HepG2 (cell line): ENCODE data around the gene PRKCD. TPM values are rescaled to one million over a fixed set of nuclear protein-coding genes. Genes with fewer than 3 reads are reported as not detected.

Experiments
- CEBPG ChIP-seq: IDR thresholded peaks from 2 replicates; pipeline ENCODE4 v1.6.1; 2016
- MTERF4 ChIP-seq: sonication (generic); formaldehyde crosslinking; IDR thresholded peaks from 2 replicates; pipeline ENCODE4 v1.8.0; 2023; ENCODE audit warnings: mild to moderate bottlenecking, missing genetic modification reagents
- NONO ChIP-seq, 2 experiments: fragments of 450-650 bp in 1 of 2; sonication (generic) in 1 of 2; formaldehyde crosslinking in 1 of 2; IDR thresholded peaks in 1 of 2; conservative IDR thresholded peaks in 1 of 2; 2 replicates each; pipeline versions ENCODE4 v1.6.1 to v1.8.0; 2017 to 2022; ENCODE audit warnings: mild to moderate bottlenecking in 1 of 2, missing genetic modification reagents in 1 of 2, moderate library complexity in 1 of 2
- RBFOX2 ChIP-seq: fragments of 200-400 bp; formaldehyde crosslinking; IDR thresholded peaks from 2 replicates; pipeline ENCODE4 v1.6.1; 2017; ENCODE audit warnings: low read depth, mild to moderate bottlenecking, low read length
- SOX5 ChIP-seq: IDR thresholded peaks from 2 replicates; pipeline ENCODE4 v1.6.1; 2016; ENCODE audit warnings: borderline replicate concordance
- TAF15 ChIP-seq: fragments of 200-400 bp; formaldehyde crosslinking; IDR thresholded peaks from one replicate; pipeline ENCODE4 v1.6.1; 2018; ENCODE audit warnings: mild to moderate bottlenecking, low read depth, low read length; ENCODE audit not compliant: poor library complexity, severe bottlenecking
- TOPORS ChIP-seq: sonication (generic); formaldehyde crosslinking; IDR thresholded peaks from 2 replicates; pipeline ENCODE4 v1.8.0; 2023; ENCODE audit warnings: mild to moderate bottlenecking, missing genetic modification reagents
- ZBTB33 ChIP-seq: sonication (generic); formaldehyde crosslinking; IDR thresholded peaks from 2 replicates; pipeline ENCODE4 v1.4.0; 2020; ENCODE audit warnings: missing genetic modification reagents
- ZFX ChIP-seq: sonication (generic); formaldehyde crosslinking; IDR thresholded peaks from 2 replicates; pipeline ENCODE4 v1.4.0; 2020; ENCODE audit warnings: mild to moderate bottlenecking, low read depth, missing genetic modification reagents, moderate library complexity
- ZFY ChIP-seq: sonication (generic); formaldehyde crosslinking; IDR thresholded peaks from 2 replicates; pipeline ENCODE4 v1.4.0; 2020; ENCODE audit warnings: missing genetic modification reagents
- ZNF414 ChIP-seq: sonication (generic); formaldehyde crosslinking; IDR thresholded peaks from 2 replicates; pipeline ENCODE4 v1.5.0; 2020; ENCODE audit warnings: missing genetic modification reagents
- ZNF557 ChIP-seq: sonication (generic); formaldehyde crosslinking; IDR thresholded peaks from 2 replicates; pipeline ENCODE4 v1.4.0; 2020; ENCODE audit warnings: missing genetic modification reagents
- ZNF687 ChIP-seq: sonication (generic); formaldehyde crosslinking; IDR thresholded peaks from 2 replicates; pipeline ENCODE4 v1.5.1; 2020; ENCODE audit warnings: mild to moderate bottlenecking, missing genetic modification reagents, moderate library complexity
- ZNF691 ChIP-seq: sonication (generic); formaldehyde crosslinking; IDR thresholded peaks from 2 replicates; pipeline ENCODE4 v1.4.0; 2020; ENCODE audit warnings: missing genetic modification reagents, low read depth, mild to moderate bottlenecking, borderline replicate concordance
- ZNF749 ChIP-seq: sonication (generic); formaldehyde crosslinking; IDR thresholded peaks from 2 replicates; pipeline ENCODE4 v1.8.0; 2022; ENCODE audit warnings: mild to moderate bottlenecking, missing genetic modification reagents, moderate library complexity, borderline replicate concordance
- polyA plus RNA-seq, 8 experiments: library from polyadenylated mRNA; depleted of rRNA in 3 of 8; stranded (reverse) in 7 of 8; unstranded in 1 of 8; fragments of >200 nt; fragmentation: Illumina TruSeq in 4 of 8; extraction: Trizol in 4 of 8; gene quantifications; 2 replicates each; pipeline versions ENCODE4 v1.2.1 to v1.2.3, GENCODE V29; 2011 to 2016; ENCODE audit warnings: low read depth in 4 of 8, missing spikeins in 1 of 8, mixed read lengths in 1 of 8; ENCODE audit not compliant: insufficient read depth in 1 of 8
- total RNA-seq, 5 experiments: library from RNA; depleted of rRNA; stranded (reverse); fragments of >200 nt; fragmentation: Illumina TruSeq; extraction: Trizol; gene quantifications; 2 replicates each; pipeline ENCODE4 v1.2.3, GENCODE V29; 2016; ENCODE audit warnings: low read depth in 1 of 5
- TF ChIP-seq, protein P1 (sequence below): sonication (generic); formaldehyde crosslinking; IDR thresholded peaks from 2 replicates; pipeline ENCODE4 v1.8.1; 2022; ENCODE audit warnings: low read depth, mild to moderate bottlenecking, missing genetic modification reagents

PRKCD gene
- total and polyA plus RNA-seq, 2 of the 13 experiments (the other 11 are each of a cell fraction or from before 2014, with no cell fraction given), result 1.6 to 40.7 TPM

DNA sequence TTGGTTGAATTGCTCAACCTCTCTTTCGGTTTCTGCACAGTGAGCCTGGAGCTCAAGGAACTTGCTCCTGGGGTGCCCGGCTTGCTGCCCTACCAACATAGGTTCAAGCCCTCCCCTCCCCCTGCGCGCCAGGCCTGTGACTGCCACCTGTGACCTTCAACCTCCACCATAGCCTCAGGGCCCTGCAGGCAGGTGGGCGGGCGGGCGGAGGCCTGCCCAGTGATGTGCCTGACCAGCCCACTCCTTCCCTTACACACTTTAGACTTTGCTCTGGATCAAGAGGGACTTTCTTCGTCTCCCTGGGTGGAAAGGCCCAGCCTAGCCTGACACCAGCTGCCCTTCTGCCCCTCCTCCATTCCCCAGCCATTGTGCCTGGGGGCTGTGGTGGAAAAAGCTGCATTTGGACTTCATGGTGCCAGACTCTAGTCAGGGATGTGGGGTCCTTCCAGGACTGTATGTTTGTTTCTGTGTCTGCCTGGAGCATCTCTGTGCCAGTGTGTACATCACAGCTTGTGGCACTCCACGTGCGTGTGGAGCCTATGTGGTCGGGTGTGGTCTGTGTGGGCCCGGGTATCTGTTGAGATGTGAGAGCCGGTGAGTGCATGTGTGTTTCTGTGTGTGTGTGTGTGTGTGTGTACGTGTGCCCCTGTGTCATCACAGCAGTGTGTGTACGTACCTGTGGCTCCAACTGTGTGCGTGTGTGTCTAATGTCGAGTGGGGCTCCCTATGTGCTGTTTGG is 9.5 kb downstream of the PRKCD start (continued):
- no peak for TF ChIP-seq TOPORS (CRISPR knock-in tag)
- TF ChIP-seq ZNF691 (CRISPR knock-in tag), result peak; percentile 39; the same call in 1 of the 2 replicates
- peak; percentile 45 for TF ChIP-seq TAF15
- 0 out of 2 replicates have a peak, but pooled peaks have one; percentile 56 for TF ChIP-seq ZNF557 (CRISPR knock-in tag)
- no peak for TF ChIP-seq NONO (IDR thresholded peaks at IDR 0.05)
- TF ChIP-seq NONO (CRISPR knock-in tag; conservative IDR thresholded peaks at IDR 0.05), result peak; percentile 68
- peak; percentile 53; the same call in 1 of the 2 replicates for TF ChIP-seq SOX5
- TF ChIP-seq ZNF687, result peak; percentile 93
- TF ChIP-seq MTERF4 (CRISPR knock-in tag), result 0 out of 2 replicates have a peak, but pooled peaks have one; percentile 58
- no peak for TF ChIP-seq ZBTB33 (CRISPR knock-in tag)
- no peak; the same call in 1 of the 2 replicates for TF ChIP-seq ZNF414
- peak; percentile 18; the same call in 1 of the 2 replicates for TF ChIP-seq CEBPG (CRISPR knock-in tag)
- no peak; the same call in 1 of the 2 replicates for TF ChIP-seq ZFY (CRISPR knock-in tag)
- TF ChIP-seq, protein P1, sequence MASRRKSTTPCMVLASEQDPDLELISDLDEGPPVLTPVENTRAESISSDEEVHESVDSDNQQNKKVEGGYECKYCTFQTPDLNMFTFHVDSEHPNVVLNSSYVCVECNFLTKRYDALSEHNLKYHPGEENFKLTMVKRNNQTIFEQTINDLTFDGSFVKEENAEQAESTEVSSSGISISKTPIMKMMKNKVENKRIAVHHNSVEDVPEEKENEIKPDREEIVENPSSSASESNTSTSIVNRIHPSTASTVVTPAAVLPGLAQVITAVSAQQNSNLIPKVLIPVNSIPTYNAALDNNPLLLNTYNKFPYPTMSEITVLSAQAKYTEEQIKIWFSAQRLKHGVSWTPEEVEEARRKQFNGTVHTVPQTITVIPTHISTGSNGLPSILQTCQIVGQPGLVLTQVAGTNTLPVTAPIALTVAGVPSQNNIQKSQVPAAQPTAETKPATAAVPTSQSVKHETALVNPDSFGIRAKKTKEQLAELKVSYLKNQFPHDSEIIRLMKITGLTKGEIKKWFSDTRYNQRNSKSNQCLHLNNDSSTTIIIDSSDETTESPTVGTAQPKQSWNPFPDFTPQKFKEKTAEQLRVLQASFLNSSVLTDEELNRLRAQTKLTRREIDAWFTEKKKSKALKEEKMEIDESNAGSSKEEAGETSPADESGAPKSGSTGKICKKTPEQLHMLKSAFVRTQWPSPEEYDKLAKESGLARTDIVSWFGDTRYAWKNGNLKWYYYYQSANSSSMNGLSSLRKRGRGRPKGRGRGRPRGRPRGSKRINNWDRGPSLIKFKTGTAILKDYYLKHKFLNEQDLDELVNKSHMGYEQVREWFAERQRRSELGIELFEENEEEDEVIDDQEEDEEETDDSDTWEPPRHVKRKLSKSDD (CRISPR knock-in tag), result peak; percentile 74; the same call in 1 of the 2 replicates
- peak; percentile 61 for TF ChIP-seq ZFX (CRISPR knock-in tag)
- TF ChIP-seq RBFOX2, result peak; percentile 65
- TF ChIP-seq ZNF749, result no peak
